AG09309 (cell line): ENCODE measurements around the gene TCF4.

Source experiments
- DNase-seq: peaks from one replicate; pipeline ENCODE4 v3.0.0-alpha.2; 2010; ENCODE audit warnings: low read depth
- H3K4me3 ChIP-seq: 2 replicates; pipeline ENCODE4 v1.5.1; 2011; ENCODE audit warnings: mild to moderate bottlenecking, low read depth, low read length, moderate library complexity; ENCODE audit not compliant: control insufficient read depth
- TF ChIP-seq, protein P1 (sequence below): IDR thresholded peaks from 2 replicates; pipeline ENCODE4 v1.5.1; 2011; ENCODE audit warnings: mild to moderate bottlenecking, low read depth, low read length, inconsistent platforms; ENCODE audit not compliant: insufficient read depth, control insufficient read depth; ENCODE audit errors: missing control alignments

Gene TCF4

GRCh38 chr18:55462652-55463051 is 125.3 kb downstream of the TCF4 start:
- TF ChIP-seq, protein P1, sequence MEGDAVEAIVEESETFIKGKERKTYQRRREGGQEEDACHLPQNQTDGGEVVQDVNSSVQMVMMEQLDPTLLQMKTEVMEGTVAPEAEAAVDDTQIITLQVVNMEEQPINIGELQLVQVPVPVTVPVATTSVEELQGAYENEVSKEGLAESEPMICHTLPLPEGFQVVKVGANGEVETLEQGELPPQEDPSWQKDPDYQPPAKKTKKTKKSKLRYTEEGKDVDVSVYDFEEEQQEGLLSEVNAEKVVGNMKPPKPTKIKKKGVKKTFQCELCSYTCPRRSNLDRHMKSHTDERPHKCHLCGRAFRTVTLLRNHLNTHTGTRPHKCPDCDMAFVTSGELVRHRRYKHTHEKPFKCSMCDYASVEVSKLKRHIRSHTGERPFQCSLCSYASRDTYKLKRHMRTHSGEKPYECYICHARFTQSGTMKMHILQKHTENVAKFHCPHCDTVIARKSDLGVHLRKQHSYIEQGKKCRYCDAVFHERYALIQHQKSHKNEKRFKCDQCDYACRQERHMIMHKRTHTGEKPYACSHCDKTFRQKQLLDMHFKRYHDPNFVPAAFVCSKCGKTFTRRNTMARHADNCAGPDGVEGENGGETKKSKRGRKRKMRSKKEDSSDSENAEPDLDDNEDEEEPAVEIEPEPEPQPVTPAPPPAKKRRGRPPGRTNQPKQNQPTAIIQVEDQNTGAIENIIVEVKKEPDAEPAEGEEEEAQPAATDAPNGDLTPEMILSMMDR: no peak
- no peak for DNase-seq
- H3K4me3 ChIP-seq: no peak overlapping the region

- DNase-seq: no peak
- no peak overlapping the region for H3K4me3 ChIP-seq
- TF ChIP-seq, protein P1: no peak
These were observed 126.1 kb downstream of the TCF4 start for GRCh38 chr18:55461848-55462247.

DNA sequence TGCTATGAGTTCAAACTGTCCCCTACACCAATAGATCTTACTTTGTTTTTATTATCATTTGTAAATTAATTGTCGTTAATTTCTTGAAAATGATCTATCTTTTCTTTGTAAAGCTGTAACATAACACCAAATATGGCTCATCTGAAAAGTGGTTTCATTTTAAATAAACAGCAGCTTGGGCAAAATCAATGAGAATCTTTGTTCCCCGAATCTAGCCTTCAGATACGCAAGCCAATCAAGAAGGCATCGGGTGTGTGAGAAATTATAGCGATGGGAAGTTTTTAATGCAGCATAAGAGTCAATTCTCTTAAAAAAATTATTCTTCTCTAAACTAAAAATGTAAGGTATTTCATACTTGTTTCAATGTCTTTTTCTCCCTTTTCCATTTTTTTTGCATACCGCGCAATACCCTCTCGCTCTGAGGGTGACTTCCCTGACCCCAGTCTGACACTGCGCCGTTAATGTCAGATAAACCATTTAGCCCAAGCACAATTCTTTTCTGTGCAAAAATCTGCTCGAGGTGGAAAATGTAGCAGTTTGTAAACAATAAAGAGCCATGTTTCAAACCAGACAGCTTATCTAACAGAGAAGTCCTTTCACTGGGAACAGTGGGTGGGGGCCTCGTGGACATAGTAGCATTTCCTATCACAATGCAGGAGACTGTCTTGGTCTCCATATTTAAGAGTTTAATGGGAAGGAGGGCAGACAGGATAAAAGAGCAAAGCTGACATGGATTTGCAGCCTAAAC is 129.4 kb downstream of the TCF4 start:
- no peak for DNase-seq
- TF ChIP-seq, protein P1: no peak
- H3K4me3 ChIP-seq: no peak overlapping the region

- DNase-seq: no peak
- no peak overlapping the region for H3K4me3 ChIP-seq
- TF ChIP-seq, protein P1: no peak
These were observed 131.0 kb downstream of the TCF4 start for GRCh38 chr18:55457028-55457427.

- H3K4me3 ChIP-seq: no peak overlapping the region
- TF ChIP-seq, protein P1: no peak
- DNase-seq: no peak
These were observed 132.1 kb downstream of the TCF4 start for GRCh38 chr18:55455938-55456337.

DNA sequence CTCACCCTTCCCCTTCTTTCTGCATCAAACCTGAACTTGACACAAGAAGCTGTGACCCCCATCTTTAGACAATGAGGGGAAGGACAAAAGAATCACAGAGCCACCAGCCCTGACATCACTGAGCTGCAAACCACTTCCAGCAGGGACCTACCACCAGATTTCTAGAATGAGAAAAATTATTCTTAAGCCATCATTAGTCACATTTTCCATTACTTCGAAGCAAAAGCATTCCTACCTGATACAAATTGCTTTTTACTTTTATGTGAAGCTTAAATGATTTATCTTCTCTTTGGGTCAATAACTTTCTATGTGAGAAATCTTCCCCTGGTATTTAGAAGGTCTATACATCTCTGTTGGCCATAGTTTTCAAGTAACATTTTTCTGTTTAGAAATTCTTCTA is 134.8 kb downstream of the TCF4 start:
- TF ChIP-seq, protein P1: no peak

More for the DNA sequence above, 134.8 kb downstream of the TCF4 start:
- no peak overlapping the region for H3K4me3 ChIP-seq
- no peak for DNase-seq
